WI38 (cell line): ENCODE measurements around the gene AMMECR1.

Experiments used
- H3K4me3 ChIP-seq: 2 replicates; pipeline ENCODE4 v1.5.1; 2011; ENCODE audit warnings: low read depth, mild to moderate bottlenecking, control low read depth, low read length
- CTCF ChIP-seq: IDR thresholded peaks from 2 replicates; pipeline ENCODE4 v1.5.1; 2012; ENCODE audit warnings: low read depth, mild to moderate bottlenecking, control low read depth, low read length

Gene AMMECR1

DNA sequence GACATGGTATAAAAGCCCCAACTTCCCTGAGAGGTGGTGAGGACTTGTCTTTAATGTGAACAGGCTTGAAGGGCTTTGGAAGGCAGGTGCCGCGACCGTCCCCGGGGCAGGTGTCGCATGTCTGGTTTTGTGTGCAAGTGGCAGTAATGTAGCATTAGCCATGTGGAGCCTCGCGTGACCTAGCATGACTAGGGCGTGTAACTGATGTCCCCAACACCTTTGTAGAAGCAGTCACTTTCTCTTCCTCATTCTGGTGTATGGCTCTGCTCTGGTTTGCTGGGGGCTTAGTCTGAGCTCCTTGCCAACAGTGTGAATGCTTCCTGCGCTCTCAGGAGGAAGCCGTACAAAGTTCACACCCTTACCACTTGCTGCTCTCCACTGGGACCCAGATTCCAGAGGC lies 145.7 kb downstream of the AMMECR1 start:
- no peak overlapping the region for H3K4me3 ChIP-seq
- TF ChIP-seq CTCF: no peak

- no peak overlapping the region for H3K4me3 ChIP-seq
- no peak for TF ChIP-seq CTCF
Observed at GRCh38 chrX:110171442-110171841, 146.4 kb downstream of the AMMECR1 start.

- H3K4me3 ChIP-seq: no peak overlapping the region
- no peak for TF ChIP-seq CTCF
Observed at GRCh38 chrX:110170029-110170428, 147.9 kb downstream of the AMMECR1 start.

GRCh38 chrX:110168585-110168984 lies 149.3 kb downstream of the AMMECR1 start:
- no peak for TF ChIP-seq CTCF
- H3K4me3 ChIP-seq: no peak overlapping the region

- H3K4me3 ChIP-seq: no peak overlapping the region
- peak; percentile 65 for TF ChIP-seq CTCF
Observed at GRCh38 chrX:110167952-110168451, 149.9 kb downstream of the AMMECR1 start.

GRCh38 chrX:110163488-110163887 lies 154.4 kb downstream of the AMMECR1 start:
- H3K4me3 ChIP-seq: no peak overlapping the region
- no peak for TF ChIP-seq CTCF

DNA sequence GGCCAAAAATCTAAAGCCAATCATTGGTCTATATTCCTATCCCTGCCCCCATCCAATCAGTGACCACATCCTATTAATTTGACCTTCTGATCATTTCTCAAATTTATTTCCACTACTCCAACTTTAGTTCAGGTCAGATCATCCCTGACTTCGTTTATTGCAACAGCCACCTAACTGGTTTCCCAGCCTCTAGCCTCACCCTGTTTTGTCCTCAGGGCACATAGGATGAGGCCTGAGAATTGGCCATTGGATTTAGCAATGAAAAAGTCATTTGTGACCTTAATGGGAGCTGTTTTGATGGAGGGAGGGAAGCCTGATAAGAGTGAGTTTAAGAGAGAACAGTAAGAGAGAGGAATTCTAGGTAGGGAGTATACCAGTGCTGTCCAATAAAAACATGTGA lies 155.0 kb downstream of the AMMECR1 start:
- H3K4me3 ChIP-seq: no peak overlapping the region
- no peak for TF ChIP-seq CTCF
